Transverse colon (tissue), 4 donors: ENCODE measurements around the gene CDK14. TPM values are rescaled to one million over a fixed set of nuclear protein-coding genes. Genes with fewer than 3 reads are reported as not detected.
"Not testable (repeated sequence)": the region's sequence is repeated elsewhere in the genome, so short reads cannot be mapped to it uniquely, and the experiment has no call there.

Experiments used
- DNase-seq: peaks from one replicate; pipeline ENCODE4 v3.0.0-alpha.2; 2019
- H3K27ac ChIP-seq, 4 donors: fragments of 200-600 bp; sonication (generic); 2 replicates each; pipeline ENCODE4 v1.5.1; 2016 to 2018; ENCODE audit warnings: inconsistent platforms in 4 of 4
- H3K27me3 ChIP-seq: fragments of 200-600 bp; sonication (generic); 2 replicates; pipeline ENCODE4 v1.5.1; 2017; ENCODE audit warnings: inconsistent platforms
- H3K36me3 ChIP-seq, 4 donors: fragments of 200-600 bp; sonication (generic); 2 replicates each; pipeline ENCODE4 v1.5.1; 2017 to 2019; ENCODE audit warnings: inconsistent platforms in 4 of 4
- H3K4me1 ChIP-seq, 4 donors: fragments of 200-600 bp; sonication (generic); 2 replicates each; pipeline ENCODE4 v1.5.1; 2017 to 2020; ENCODE audit warnings: inconsistent platforms in 4 of 4
- H3K4me3 ChIP-seq, 4 donors: fragments of 200-600 bp; sonication (generic); 1 replicate in 1 of 4; 2 replicates in 3 of 4; pipeline versions ENCODE4 v1.5.1 to v1.6.1; 2017 to 2019; ENCODE audit warnings: inconsistent platforms in 4 of 4
- H3K9me3 ChIP-seq, 2 donors: fragments of 200-600 bp; sonication (generic); 2 replicates each; pipeline ENCODE4 v1.5.1; 2017 to 2019; ENCODE audit warnings: inconsistent platforms in 2 of 2
- CTCF ChIP-seq, 5 experiments: fragments of 200-600 bp in 3 of 5; fragments of 450-650 bp in 2 of 5; sonication (generic) in 3 of 5; IDR thresholded peaks; 1 replicate in 2 of 5; 2 replicates in 3 of 5; pipeline ENCODE4 v1.5.1; 2016 to 2017; ENCODE audit warnings: antibody characterized with exemption in 5 of 5, inconsistent platforms in 3 of 5, mild to moderate bottlenecking in 2 of 5, moderate library complexity in 1 of 5
- EP300 ChIP-seq: sonication (generic); formaldehyde crosslinking; IDR thresholded peaks from one replicate; pipeline ENCODE4 v1.6.1; 2017; ENCODE audit warnings: antibody characterized with exemption, low read depth
- POLR2A ChIP-seq: fragments of 450-650 bp; IDR thresholded peaks from one replicate; pipeline ENCODE4 v1.6.1; 2016; ENCODE audit warnings: antibody characterized with exemption, mild to moderate bottlenecking, moderate library complexity
- POLR2AphosphoS5 ChIP-seq, 3 donors: sonication (generic); formaldehyde crosslinking; IDR thresholded peaks; one replicate each; pipeline ENCODE4 v1.6.1; 2016; ENCODE audit warnings: antibody characterized with exemption in 3 of 3
- WGBS, 2 donors: methylation state at CpG; one replicate each; pipeline ENCODE4 v1.1.5; 2018; ENCODE audit warnings: low coverage in 1 of 2; 5-methylcytosine and 5-hydroxymethylcytosine counted together
- in situ Hi-C, 4 donors: fragments of 200-750 bp; cut with MboI; loops; one replicate each; pipeline versions ENCODE4 v1.15.0 to v1.15.1; 2017; ENCODE audit warnings: low sequenced_read_pairs in 3 of 4, low pct_ligation_motif_present in 1 of 4, low pct_unique_long_range_greater_than_20kb in 1 of 4
- intact Hi-C: fragments of 100-400 bp; cut with DNase I; formaldehyde crosslinking; loops from one replicate; pipeline ENCODE4 v1.15.1; 2023; ENCODE audit warnings: low total_unique reads
- total RNA-seq, 4 donors: library from RNA; depleted of rRNA; stranded (reverse); fragments of >200 nt; gene quantifications; one replicate each; pipeline ENCODE4 v1.1.0, GENCODE V29; 2016

CDK14 gene
- total RNA-seq, 4 donors from 2014 or later: 0.40 to 15.4 (median 4.8) TPM

- Histone ChIP-seq H3K36me3 (no peaks in the 10 kb centered on the region), H3K4me1 (no peaks in the 10 kb centered on the region), H3K27me3 (no peaks in the 10 kb centered on the region), H3K9me3 (no peaks in the 10 kb centered on the region), H3K4me3 (no peak overlapping the region), H3K27ac (no peak overlapping the region)
- TF ChIP-seq CTCF (IDR thresholded peaks at IDR 0.05) (no peak), POLR2A (no peak), POLR2AphosphoS5 (IDR thresholded peaks at IDR 0.05) (no peak), EP300 (no peak)
- intact Hi-C loops (no loop called here), in situ Hi-C loops (no loop called here)
- no peak for DNase-seq
- WGBS, 2 donors: 62 to 67% methylated on average over 3 of the region's 3 CpGs
Observed at GRCh38 chr7:90918303-90918702, 322.2 kb downstream of the CDK14 start.

- H3K9me3 ChIP-seq: no peaks in the 10 kb centered on the region
- H3K27ac ChIP-seq: no peak overlapping the region
- no peaks in the 10 kb centered on the region for H3K36me3 ChIP-seq
- H3K27me3 ChIP-seq: no peaks in the 10 kb centered on the region
- H3K4me3 ChIP-seq: no peak overlapping the region
- H3K4me1 ChIP-seq: no peaks in the 10 kb centered on the region
- TF ChIP-seq POLR2A (no peak), POLR2AphosphoS5 (IDR thresholded peaks at IDR 0.05) (no peak), CTCF (IDR thresholded peaks at IDR 0.05) (no peak), EP300 (no peak)
- intact Hi-C loops: no loop called here
- 90 to 100% methylated on average over 2 of the region's 2 CpGs for WGBS, 2 donors
- DNase-seq: no peak
- in situ Hi-C loops: no loop called here
Observed at GRCh38 chr7:90919816-90920215, 323.7 kb downstream of the CDK14 start.

GRCh38 chr7:90920336-90920735 is 324.2 kb downstream of the CDK14 start:
- WGBS, 2 donors: 74 to 76% methylated on average over 1 of the region's 1 CpG
- in situ Hi-C loops: no loop called here

GRCh38 chr7:90923541-90923997 is 327.4 kb downstream of the CDK14 start:
- 87 to 93% methylated on average over 2 of the region's 2 CpGs for WGBS, 2 donors
- no peak overlapping the region for H3K27ac ChIP-seq
- in situ Hi-C loops: no loop called here

More at GRCh38 chr7:90920336-90920735, 324.2 kb downstream of the CDK14 start:
- Histone ChIP-seq H3K4me3 (no peak overlapping the region), H3K27me3 (no peaks in the 10 kb centered on the region), H3K9me3 (no peaks in the 10 kb centered on the region), H3K4me1 (no peaks in the 10 kb centered on the region), H3K36me3 (no peaks in the 10 kb centered on the region), H3K27ac (no peak overlapping the region)
- TF ChIP-seq EP300: no peak
- TF ChIP-seq POLR2AphosphoS5 (IDR thresholded peaks at IDR 0.05): no peak
- no peak for TF ChIP-seq POLR2A
- TF ChIP-seq CTCF (IDR thresholded peaks at IDR 0.05): no peak
- DNase-seq: no peak
- intact Hi-C loops: no loop called here

GRCh38 chr7:90928700-90929424 is 332.7 kb downstream of the CDK14 start:
- DNase-seq: peak; percentile 14
- H3K27ac ChIP-seq, H3K4me3 ChIP-seq, intact Hi-C loops, H3K9me3 ChIP-seq, H3K4me1 ChIP-seq, in situ Hi-C loops, H3K27me3 ChIP-seq, H3K36me3 ChIP-seq: not testable (repeated sequence)
- WGBS, 2 donors: 73 to 75% methylated on average over 4 to 12 of the region's 13 CpGs

More at GRCh38 chr7:90923541-90923997, 327.4 kb downstream of the CDK14 start:
- TF ChIP-seq POLR2AphosphoS5 (IDR thresholded peaks at IDR 0.05): no peak
- Histone ChIP-seq H3K27me3 (no peaks in the 10 kb centered on the region), H3K36me3 (no peaks in the 10 kb centered on the region), H3K9me3 (no peaks in the 10 kb centered on the region), H3K4me1 (no peaks in the 10 kb centered on the region), H3K4me3 (no peak overlapping the region)
- DNase-seq: no peak
- intact Hi-C loops: no loop called here
